Activated CD8-positive, alpha-beta memory T cell treated with anti-CD3 and anti-CD28 coated beads for 36 hours (primary cell): ENCODE results near the gene XYLT1. TPM values are rescaled to one million over a fixed set of nuclear protein-coding genes. Genes with fewer than 3 reads are reported as not detected.

Experiments
- CTCF ChIA-PET: fragments of 350-600 bp; sonication (Branson Sonifier 250); formaldehyde crosslinking; loops from one replicate; lab custom pipeline; 2021; ENCODE audit warnings: antibody characterized with exemption; lab: Charles Lee
- POLR2A ChIA-PET: fragments of 350-600 bp; sonication (Branson Sonifier 250); formaldehyde crosslinking; loops from one replicate; lab custom pipeline; 2021; ENCODE audit warnings: antibody characterized with exemption; lab: Charles Lee
- total RNA-seq, 2 experiments: library from RNA; stranded (reverse); gene quantifications; one replicate each; pipeline ENCODE4 v1.2.3, GENCODE V29; 2021

Gene XYLT1
- total RNA-seq, 2 experiments from 2014 or later, result 4.9 to 5.2 TPM

GRCh38 chr16:17224350-17224749 lies 246.4 kb downstream of the XYLT1 start:
- CTCF ChIA-PET, result interaction anchor here (0.6 kb wide), 1 partner anchor 11 kb away, joined by 3 read pairs; no protein-coding TSS in a partner anchor
- POLR2A ChIA-PET, result no interaction called here

DNA sequence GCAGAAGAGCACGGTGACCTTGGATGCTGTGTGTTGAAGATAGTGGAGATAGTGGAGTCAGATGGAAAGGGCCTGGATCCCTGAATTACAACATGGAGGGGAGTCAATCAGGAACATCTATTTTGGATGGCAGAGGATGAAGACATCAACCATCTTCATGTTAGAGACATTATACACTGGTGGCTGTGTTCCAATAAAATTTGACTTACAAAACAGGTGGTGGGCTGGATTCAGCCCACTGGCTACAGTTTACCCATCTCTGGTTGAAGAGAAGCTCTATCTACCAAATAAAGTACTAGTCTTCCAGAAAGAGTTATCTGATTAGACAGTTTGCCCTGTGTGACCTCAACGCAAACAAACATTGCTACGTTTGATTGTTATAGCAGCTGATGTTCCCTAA lies 247.2 kb downstream of the XYLT1 start:
- ChIA-PET CTCF (no interaction called here), POLR2A (interaction anchor here (0.7 kb wide), 1 partner anchor 356 kb away, joined by 3 read pairs; no protein-coding TSS in a partner anchor)

- ChIA-PET POLR2A (no interaction called here), CTCF (interaction anchor here (0.7 kb wide), 1 partner anchor 12 kb away, joined by 4 read pairs; no protein-coding TSS in a partner anchor)
These were observed 247.8 kb downstream of the XYLT1 start for GRCh38 chr16:17222871-17223401.

- POLR2A ChIA-PET, result no interaction called here
- CTCF ChIA-PET, result no interaction called here
These were observed 250.8 kb downstream of the XYLT1 start for GRCh38 chr16:17219991-17220390.

DNA sequence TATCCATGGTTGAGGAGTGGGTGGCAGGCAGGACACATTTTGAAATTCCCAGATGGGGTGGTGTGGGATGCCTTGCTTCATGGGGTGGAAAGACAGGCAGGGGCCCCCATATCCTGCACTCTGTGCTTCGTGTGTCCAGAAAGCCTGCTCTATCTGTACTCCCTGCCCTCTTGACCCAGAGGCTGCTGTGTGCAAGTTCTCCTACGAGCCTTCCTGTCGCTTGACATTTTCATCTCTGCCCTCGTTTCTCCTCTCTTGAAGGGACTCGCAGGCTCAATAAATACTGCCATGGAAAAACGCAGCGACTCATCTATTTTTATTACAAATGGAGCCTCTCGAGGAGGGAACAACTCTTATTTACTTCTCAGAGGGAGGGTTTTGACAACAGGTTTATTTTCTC lies 254.8 kb downstream of the XYLT1 start:
- POLR2A ChIA-PET, result no interaction called here
- CTCF ChIA-PET, result no interaction called here

DNA sequence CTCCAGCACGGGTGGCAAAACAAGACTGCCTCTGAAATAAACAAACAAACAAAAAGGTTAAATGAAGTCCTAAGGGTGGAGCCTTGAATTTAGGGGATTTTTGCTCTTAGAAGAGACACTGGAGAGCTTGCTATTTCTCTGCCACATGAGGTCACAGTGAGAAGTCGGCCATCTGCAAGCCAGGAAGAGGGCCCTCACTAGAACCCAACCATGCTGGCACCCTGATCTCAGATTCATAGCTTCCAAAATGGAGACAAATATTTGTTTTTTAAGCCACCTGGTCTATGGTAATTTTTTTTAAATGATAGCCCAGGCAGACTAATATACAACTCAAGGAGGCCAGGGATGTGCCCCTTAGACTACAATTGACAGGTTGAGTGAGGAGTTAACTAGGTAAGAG lies 255.5 kb downstream of the XYLT1 start:
- ChIA-PET CTCF (no interaction called here), POLR2A (no interaction called here)

DNA sequence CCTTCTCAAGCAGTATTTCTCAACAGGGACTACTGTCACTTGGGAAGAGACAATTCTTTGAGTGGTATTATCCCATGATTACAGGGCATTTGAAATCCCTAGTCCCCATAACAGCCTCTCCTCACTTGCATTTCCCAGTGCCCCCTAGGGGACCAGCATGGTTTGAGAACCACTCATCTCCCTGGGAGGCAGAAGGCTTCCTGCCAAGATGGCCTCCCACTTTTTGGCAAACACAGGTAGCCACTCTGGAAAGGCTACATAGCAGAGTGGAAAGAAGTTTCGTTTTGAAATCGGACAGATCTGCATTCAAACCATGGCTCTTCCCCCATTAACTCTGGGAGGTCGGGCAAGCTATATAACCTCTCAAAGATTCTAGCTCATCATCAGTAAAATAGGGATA lies 256.8 kb downstream of the XYLT1 start:
- ChIA-PET CTCF (no interaction called here), POLR2A (no interaction called here)

GRCh38 chr16:17213025-17213424 lies 257.7 kb downstream of the XYLT1 start:
- POLR2A ChIA-PET, result no interaction called here
- CTCF ChIA-PET, result no interaction called here

DNA sequence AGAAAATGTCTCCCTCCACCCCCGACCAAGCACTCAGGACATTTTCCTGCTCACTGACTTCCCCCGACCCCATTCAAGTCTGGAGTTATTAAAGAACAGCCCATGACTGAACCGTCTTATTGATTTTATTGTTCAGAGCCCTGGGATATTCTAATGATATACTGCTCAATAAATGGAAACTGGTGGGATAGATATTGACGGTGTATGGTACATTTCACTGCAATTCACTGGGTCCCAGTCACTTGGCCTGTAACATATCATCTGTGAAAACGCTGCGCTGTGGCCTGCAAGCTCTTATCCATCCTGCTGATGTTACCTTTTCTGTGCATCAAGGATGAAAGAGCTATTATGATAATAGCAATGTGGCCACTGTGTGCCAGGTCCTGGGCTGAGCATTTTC lies 258.2 kb downstream of the XYLT1 start:
- ChIA-PET CTCF (no interaction called here), POLR2A (no interaction called here)

GRCh38 chr16:17211797-17212196 lies 259.0 kb downstream of the XYLT1 start:
- POLR2A ChIA-PET, result no interaction called here

DNA sequence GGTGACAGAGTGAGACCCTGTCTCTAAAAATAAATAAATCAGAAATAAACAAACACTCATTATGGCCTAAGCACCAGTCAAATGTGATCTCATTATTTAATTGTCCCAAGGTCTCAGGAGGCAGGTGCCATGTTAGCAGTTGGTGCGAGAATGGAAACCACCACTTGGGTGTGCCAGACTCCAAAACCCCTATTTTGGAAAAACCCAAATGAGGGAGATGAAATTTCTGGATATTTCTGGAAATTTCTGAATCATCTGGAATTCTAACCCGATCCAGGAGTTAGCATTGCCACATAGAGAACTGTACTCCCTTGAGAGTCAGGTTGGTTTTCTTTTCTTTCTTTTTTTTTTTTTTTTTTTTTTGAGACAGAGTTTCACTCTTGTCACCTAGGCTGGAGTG lies 264.0 kb downstream of the XYLT1 start:
- ChIA-PET CTCF (no interaction called here), POLR2A (no interaction called here)

More at GRCh38 chr16:17211797-17212196, 259.0 kb downstream of the XYLT1 start:
- CTCF ChIA-PET, result no interaction called here

- POLR2A ChIA-PET, result no interaction called here
- CTCF ChIA-PET, result interaction anchor here (2.1 kb wide), 1 partner anchor 11 kb away, joined by 9 read pairs; no protein-coding TSS in a partner anchor
These were observed 265.2 kb downstream of the XYLT1 start for GRCh38 chr16:17205279-17206211.

DNA sequence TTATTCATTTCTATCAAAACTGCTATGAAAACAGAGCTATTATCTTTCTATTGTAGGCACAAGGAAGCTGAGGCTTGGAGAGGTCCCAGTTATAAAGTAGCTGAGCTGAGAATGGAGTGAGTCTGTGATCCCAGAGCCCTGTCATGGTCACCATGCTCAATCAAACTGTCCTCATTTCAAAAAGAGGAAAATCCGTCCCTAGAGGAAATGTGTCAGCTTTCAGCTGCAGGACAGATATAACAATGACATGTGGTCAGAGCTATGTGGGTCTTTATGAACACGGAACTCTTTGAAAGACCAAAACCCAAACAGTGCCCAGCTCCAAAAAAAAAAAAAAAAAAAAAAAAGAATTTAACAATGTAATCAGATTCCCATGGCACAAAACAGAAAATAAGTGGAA lies 266.1 kb downstream of the XYLT1 start:
- CTCF ChIA-PET, result interaction anchor here (2.1 kb wide), 1 partner anchor 10 kb away, joined by 9 read pairs; no protein-coding TSS in a partner anchor
- POLR2A ChIA-PET, result no interaction called here

GRCh38 chr16:17204206-17204605 lies 266.6 kb downstream of the XYLT1 start:
- CTCF ChIA-PET, result interaction anchor here (2.1 kb wide), 1 partner anchor 9 kb away, joined by 9 read pairs; no protein-coding TSS in a partner anchor
- POLR2A ChIA-PET, result no interaction called here

GRCh38 chr16:17203424-17203823 lies 267.3 kb downstream of the XYLT1 start:
- POLR2A ChIA-PET, result no interaction called here
- CTCF ChIA-PET, result interaction anchor here (1.5 kb wide), 1 partner anchor 9 kb away, joined by 7 read pairs; no protein-coding TSS in a partner anchor

DNA sequence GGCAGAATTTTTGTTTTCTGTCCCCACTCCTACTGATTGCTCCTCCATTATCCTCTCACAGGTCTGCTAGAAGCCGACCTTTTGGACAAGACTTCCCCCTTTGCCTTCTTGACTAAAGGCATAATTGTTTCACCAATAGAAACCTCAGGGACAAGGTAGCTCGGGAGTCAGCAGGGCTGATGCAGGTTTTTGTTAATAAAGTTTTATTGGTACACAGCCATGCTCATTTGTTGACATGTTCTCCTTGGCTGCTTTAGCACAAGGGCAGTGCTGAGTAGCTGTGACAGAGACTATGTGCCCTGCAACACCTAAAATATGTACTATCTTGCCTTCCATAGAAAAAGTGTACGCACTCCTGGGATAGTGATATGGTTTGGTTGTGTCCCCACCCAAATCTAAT lies 271.6 kb downstream of the XYLT1 start:
- ChIA-PET POLR2A (no interaction called here), CTCF (no interaction called here)

DNA sequence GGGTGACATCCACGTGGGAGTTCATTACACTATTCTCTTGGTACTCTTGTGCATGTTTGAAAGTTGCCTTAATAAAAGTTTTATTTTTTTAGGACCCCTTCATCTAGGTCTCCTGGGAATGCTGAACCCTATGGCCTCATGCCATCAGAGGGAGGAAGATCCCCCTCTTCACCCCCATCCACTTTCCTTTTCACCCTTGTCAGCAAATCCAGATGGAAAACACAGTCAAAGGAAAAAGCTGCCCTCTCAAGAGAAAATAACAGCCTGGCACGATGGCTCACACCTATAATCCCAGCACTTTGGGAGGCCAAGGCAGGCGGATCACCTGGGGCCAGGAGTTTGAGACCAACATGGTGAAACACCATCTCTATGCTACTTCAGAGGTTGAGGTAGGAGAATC lies 274.2 kb downstream of the XYLT1 start:
- ChIA-PET POLR2A (no interaction called here), CTCF (interaction anchor here (0.5 kb wide), 1 partner anchor 665 kb away, joined by 4 read pairs; no protein-coding TSS in a partner anchor)

GRCh38 chr16:17194190-17194780 lies 276.5 kb downstream of the XYLT1 start:
- ChIA-PET POLR2A (no interaction called here), CTCF (interaction anchor here (0.6 to 1.9 kb wide), 6 partner anchors 8 to 385 kb away, joined by 3 to 9 read pairs (median 5); no protein-coding TSS in a partner anchor)

DNA sequence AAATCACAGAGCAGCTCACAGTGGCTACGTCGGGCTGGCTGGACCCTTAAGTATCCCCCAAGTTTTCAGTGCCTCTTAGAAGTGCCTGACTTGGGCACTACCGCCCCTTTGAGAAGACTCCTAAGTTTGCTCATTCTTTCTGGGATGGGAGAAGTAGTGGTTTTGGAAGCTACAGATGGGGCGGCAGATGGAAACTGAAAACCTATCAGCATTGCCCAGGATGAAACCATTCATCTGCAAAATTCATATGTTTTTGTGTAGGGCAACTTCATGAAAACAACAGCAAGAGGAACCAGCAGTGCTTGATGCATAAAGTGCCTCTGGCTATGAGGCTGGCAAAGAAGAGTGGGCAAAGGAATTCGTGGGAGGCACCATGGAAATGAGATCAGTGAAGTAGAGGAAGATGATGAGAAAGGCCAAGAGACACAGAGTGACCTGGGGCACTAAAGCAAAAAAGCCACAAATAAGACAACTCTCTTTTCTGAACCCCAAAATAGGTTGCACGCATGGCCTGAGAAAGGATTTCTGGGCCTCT lies 277.1 kb downstream of the XYLT1 start:
- CTCF ChIA-PET, result interaction anchor here (0.6 to 1.9 kb wide), 5 partner anchors 9 to 385 kb away, joined by 3 to 7 read pairs (median 5); no protein-coding TSS in a partner anchor

More for the DNA sequence above, 277.1 kb downstream of the XYLT1 start:
- POLR2A ChIA-PET, result no interaction called here
